ENCODE results near the gene APOBEC4. TPM values are rescaled to one million over a fixed set of nuclear protein-coding genes. Genes with fewer than 3 reads are reported as not detected.

APOBEC4 gene
- total RNA-seq, 1 experiment from 2014 or later: not detected

Other genes starting within 250 kb of the APOBEC4 start
- 0.24 TPM in 1 of 2 replicates, not detected in the other for gene NMNAT2, start 234.9 kb downstream of the APOBEC4 start, total RNA-seq (2014; rRNA removed; shearing (Covaris generic); ENCODE audit: low replicate concordance)
- gene SMG7, start 180.8 kb downstream of the APOBEC4 start, total RNA-seq (2014; rRNA removed; shearing (Covaris generic); ENCODE audit: low replicate concordance): 15.1 and 35.5 TPM in 2 replicates
- gene NCF2, start 62.9 kb downstream of the APOBEC4 start, total RNA-seq (2014; rRNA removed; shearing (Covaris generic); ENCODE audit: low replicate concordance): 3.1 and 9.9 TPM in 2 replicates
- 86.9 and 128 TPM in 2 replicates for gene ARPC5, start 17.5 kb downstream of the APOBEC4 start, total RNA-seq (2014; rRNA removed; shearing (Covaris generic); ENCODE audit: low replicate concordance)
- gene RGL1, start 151.8 kb upstream of the APOBEC4 start, total RNA-seq (2014; rRNA removed; shearing (Covaris generic); ENCODE audit: low replicate concordance): 0.70 and 0.91 TPM in 2 replicates